NB4 (cell line): Measurements from ENCODE around the gene SNX9.

Experiments used
- CTCF ChIP-seq: IDR thresholded peaks from one replicate; pipeline ENCODE4 v1.5.1; 2012; ENCODE audit warnings: low read depth, low read length
- MAX ChIP-seq: IDR thresholded peaks from 2 replicates; pipeline ENCODE4 v1.6.1; 2011; ENCODE audit warnings: low read depth, low read length
- POLR2A ChIP-seq: IDR thresholded peaks from 2 replicates; pipeline ENCODE4 v1.6.1; 2011; ENCODE audit warnings: mild to moderate bottlenecking; ENCODE audit not compliant: insufficient read length; ENCODE audit errors: extremely low read depth

- TF ChIP-seq CTCF (no peak), POLR2A (no peak), MAX (no peak)
Measured at GRCh38 chr6:157982563-157983405, 159.7 kb downstream of the SNX9 start.
